Mucosa of gallbladder (tissue), 1 donor: ENCODE measurements around the gene RNU1-1. TPM values are rescaled to one million over a fixed set of nuclear protein-coding genes. Genes with fewer than 3 reads are reported as not detected.
"Not testable (repeated sequence)": the region's sequence is repeated elsewhere in the genome, so short reads cannot be mapped to it uniquely, and the experiment has no call there.

Source experiments
- DNase-seq: peaks from one replicate; pipeline ENCODE4 v3.0.0-alpha.2; 2020; ENCODE audit warnings: low spot score
- total RNA-seq: library from RNA; stranded (reverse); gene quantifications from one replicate; pipeline ENCODE4 v1.2.1, GENCODE V29; 2021
- donor health status: DM: no; HTN: no; CAD: no.

RNU1-1 gene
- total RNA-seq, 1 donor from 2014 or later = 1,358 TPM

GRCh38 chr1:16521679-16522078, 7.6 kb upstream of the RNU1-1 start:
- not testable (repeated sequence) for DNase-seq

- DNase-seq = no peak
Measured at GRCh38 chr1:16521288-16521583, 7.2 kb upstream of the RNU1-1 start.

GRCh38 chr1:16520435-16521287, 6.6 kb upstream of the RNU1-1 start:
- DNase-seq = not testable (repeated sequence)

- DNase-seq = not testable (repeated sequence)
Measured at GRCh38 chr1:16519255-16519951, 5.3 kb upstream of the RNU1-1 start.

- not testable (repeated sequence) for DNase-seq
Measured at GRCh38 chr1:16518913-16519254, 4.8 kb upstream of the RNU1-1 start.

DNA sequence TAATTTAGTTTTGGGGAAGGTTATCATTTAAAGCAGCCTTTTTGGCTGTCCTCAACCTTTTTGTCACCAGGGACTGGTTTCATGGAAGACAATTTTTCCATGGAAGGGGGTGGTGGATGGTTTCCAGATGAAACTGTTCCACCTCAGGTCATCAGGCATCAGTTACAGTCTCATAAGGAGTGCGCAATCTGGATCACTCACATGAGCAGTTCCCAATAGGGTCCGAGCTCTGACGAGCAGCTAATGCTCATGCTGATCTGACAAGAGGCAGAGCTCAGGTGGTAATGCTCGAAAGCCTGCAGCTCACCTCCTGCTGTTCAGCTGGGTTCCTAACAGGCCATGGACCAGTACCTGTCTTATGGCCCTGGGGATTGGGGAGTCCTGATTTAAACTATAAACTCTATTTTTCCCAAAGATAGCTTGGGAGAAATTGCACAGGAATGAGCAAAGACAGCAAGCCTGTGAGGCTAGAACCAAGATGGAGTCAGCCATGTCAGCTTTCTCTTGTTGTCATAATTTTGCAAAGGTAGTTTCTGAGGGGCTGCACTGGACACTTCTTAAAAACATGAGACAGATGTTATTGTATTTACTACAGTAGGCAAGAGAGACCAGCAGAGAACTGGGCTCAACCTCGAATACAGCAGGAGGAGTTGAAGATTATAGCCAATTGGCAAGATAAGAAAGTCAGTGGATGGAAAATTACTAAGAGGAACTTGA, 2.8 kb upstream of the RNU1-1 start:
- DNase-seq = not testable (repeated sequence)

GRCh38 chr1:16513412-16514106, 526 bp downstream of the RNU1-1 start:
- DNase-seq = peak; percentile 53

DNA sequence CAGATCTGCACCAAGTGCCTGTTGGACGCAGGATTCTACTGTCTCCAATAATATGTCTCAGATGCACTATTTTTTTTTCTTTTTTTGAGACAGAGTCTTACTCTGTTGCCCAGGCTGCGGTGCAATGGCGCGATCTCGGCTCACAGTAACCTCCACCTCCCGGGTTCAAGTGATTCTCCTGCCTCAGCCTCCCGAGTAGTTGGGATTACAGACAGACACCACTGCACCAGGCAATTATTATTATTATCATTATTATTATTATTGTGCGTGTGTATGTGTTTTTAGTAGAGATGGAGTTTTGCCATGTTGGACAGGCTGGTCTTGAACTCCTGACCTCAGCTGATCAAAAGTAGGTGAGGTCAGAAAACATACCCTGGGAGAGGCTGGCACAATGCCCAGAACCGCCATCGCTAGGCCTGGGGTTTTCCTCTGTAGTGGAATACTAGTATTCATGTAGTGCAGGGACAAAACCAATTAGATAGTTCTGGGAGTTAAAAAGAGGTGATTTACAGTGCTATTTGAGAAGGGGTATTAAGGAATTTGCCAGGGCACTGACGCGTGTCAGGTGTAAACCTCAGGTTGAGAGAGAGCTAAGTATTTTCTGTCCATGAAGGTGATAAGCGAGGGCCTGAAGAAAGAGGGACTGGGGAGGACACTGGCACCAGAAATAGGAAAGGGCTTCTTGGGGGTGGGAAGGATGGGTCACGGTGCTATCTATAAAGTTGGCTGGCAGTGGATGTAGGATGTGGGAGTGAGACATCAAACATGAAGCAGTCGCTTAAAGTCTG, 1.3 kb downstream of the RNU1-1 start:
- not testable (repeated sequence) for DNase-seq

- not testable (repeated sequence) for DNase-seq
Measured at GRCh38 chr1:16511926-16512325, 2.2 kb downstream of the RNU1-1 start.

DNA sequence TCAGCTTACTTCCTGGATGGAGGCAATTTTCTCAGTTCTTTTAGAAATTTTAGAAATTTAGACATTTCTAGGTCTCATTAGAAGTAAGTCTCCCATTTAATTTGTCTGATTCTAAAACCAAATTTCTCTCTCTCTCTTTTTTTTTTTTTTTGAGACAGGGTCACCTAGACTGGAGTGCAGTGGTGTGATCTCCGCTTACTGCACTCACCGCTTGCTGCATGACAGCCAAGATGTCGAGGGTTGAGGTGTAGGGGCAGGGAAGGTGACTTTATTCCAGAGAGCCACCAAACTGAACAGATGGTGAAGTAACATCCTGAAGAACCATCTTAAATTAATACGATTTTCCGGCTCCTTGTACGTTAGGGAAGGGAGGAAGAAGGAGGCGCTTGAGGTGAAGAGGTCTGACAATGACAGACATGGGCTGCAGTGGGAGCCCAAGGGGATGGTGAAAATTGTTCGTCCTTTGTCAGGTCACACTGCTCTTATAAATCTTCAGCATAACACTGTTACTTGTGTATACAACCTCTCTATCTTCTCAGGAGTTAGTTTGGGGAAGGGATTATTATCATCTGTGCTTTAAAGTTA, 5.1 kb downstream of the RNU1-1 start:
- DNase-seq = not testable (repeated sequence)

GRCh38 chr1:16506364-16507136, 7.5 kb downstream of the RNU1-1 start:
- DNase-seq = not testable (repeated sequence)

GRCh38 chr1:16505870-16506269, 8.2 kb downstream of the RNU1-1 start:
- DNase-seq = not testable (repeated sequence)

GRCh38 chr1:16503494-16503893, 10.6 kb downstream of the RNU1-1 start:
- DNase-seq = no peak

- DNase-seq = not testable (repeated sequence)
Measured at GRCh38 chr1:16501446-16501845, 12.6 kb downstream of the RNU1-1 start.

DNA sequence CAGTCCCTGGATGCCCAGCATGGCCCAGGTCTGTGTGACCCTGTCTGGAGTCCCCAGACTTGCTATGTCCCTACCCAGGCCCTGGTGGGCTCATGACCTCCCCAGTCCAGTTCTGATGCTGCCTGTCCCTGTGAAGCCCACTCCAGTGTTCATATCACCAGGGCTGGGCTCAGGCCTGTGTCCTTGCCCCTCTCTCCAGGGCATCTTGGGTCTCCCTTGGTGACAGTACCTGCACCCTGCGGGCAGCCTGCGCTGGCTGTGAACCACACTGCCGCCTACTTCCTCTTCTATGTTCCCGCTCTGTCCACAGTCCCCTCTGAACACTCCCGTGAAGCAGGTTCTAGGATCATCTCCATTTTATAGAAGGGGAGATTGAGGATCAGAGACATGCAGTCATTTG, 13.1 kb downstream of the RNU1-1 start:
- not testable (repeated sequence) for DNase-seq

DNA sequence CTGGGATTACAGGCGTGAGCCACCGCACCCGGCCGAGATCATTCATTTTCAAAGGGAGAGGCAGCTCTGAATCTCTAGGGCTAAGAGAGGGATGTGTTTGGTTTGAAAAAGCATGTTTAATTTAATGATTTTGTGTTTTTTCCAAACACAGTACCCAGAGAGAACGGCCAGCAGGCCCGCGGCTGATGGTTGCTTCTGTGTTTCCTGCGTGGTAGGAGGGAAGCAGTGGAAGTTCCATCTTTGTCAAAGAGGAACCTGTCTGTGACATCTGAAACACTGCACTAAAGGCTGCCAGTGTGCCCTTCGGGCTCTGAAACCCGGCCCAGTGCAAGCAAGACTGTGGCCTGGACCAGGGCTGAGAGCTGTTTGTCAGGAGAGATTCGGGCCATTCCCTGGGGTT, 13.6 kb downstream of the RNU1-1 start:
- not testable (repeated sequence) for DNase-seq

DNA sequence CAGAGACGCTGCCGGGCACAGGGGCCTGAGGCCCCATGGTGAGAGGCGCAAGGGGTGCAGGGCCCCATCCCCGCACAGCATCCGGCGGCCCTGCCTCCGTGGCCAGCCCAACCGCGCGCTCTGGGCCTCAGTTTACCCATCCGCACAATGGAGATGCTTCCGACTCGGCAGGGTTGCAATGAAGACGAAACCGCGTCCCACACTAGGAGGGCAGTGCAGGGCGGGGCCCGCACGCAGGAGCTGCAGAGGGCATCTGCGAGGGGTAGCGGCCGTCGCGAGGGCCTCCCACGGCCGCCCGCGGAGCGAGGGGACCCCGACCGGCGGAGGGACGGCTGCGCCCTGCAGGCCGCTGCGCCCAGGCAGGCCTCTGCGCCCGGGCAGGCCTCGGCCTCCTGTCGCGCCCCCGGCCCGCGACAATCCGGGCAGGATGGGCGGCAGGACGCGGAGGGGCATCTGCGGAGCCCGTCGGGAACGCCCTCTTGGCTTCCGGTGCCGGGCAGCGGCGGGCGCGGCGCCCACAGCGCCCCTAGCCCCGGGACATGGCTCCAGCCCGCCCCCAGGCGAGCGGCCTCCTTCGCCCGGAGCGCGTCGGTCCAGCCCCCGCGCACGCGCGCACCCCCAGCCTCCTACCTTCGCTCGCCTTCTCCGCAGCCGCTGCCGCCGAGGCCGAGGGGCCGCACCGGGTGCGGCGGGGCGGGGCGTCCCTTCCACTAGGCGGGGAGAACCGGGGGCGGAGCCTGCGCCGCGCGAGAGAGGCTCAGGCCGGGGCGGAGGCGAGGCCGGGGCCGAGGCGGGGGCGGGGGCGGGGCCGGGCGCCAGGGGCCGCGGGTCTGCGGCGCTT, 15.3 kb downstream of the RNU1-1 start:
- peak; percentile 88 for DNase-seq

GRCh38 chr1:16498047-16498446, 16.0 kb downstream of the RNU1-1 start:
- not testable (repeated sequence) for DNase-seq

DNA sequence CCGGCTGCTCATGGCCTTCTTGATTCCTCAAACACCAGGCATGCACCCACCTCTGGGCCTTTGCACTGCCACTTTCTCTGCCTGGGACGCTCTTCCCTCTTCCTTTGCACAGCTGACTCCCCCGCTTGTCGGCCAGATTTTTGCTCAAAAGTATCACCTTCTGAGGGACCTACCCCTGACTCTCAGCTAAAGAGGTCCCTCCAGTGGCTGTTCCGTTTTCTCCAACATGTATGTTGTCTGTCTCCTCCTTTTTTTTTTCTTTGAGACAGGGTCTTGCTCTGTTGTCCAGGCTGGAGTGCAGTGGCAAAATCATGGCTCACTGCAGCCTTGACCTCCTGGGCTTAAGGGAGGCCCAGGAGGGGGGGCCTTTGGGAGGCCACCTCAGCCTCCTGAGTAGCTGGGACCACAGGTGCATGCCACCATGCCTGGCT, 16.6 kb downstream of the RNU1-1 start:
- DNase-seq = not testable (repeated sequence)
